AG04450 (cell line): Measurements from ENCODE around the gene C10orf105. TPM values are rescaled to one million over a fixed set of nuclear protein-coding genes. Genes with fewer than 3 reads are reported as not detected.

Experiments
- CTCF ChIA-PET: fragments of 300-600, 350-600 bp; formaldehyde crosslinking; extraction: SDS; loops from one replicate; lab custom pipeline; 2022; ENCODE audit warnings: antibody characterized with exemption, inconsistent platforms; lab: Charles Lee
- POLR2A ChIA-PET: fragments of 350-600 bp; formaldehyde crosslinking; extraction: SDS; loops from one replicate; lab custom pipeline; 2021; ENCODE audit warnings: antibody characterized with exemption, inconsistent platforms; lab: Yijun Ruan, JAX
- DNase-seq: peaks from one replicate; pipeline ENCODE4 v3.0.0-alpha.2; 2011; ENCODE audit warnings: low read depth, low spot score
- H3K27ac ChIP-seq: one replicate; pipeline ENCODE4 v1.5.1; 2012; ENCODE audit warnings: low read depth, low read length, control low read depth
- H3K27me3 ChIP-seq: one replicate; pipeline ENCODE4 v1.6.0; 2012; ENCODE audit warnings: low read length; ENCODE audit not compliant: control insufficient read depth, insufficient read depth
- H3K4me3 ChIP-seq: 2 replicates; pipeline ENCODE4 v1.5.1; 2011; ENCODE audit warnings: mild to moderate bottlenecking, low read depth, low read length, control low read depth
- H3K9me3 ChIP-seq: 2 replicates; pipeline ENCODE4 v1.5.1; 2012; ENCODE audit warnings: low read length; ENCODE audit not compliant: control insufficient read depth, insufficient read depth
- CTCF ChIP-seq: IDR thresholded peaks from 2 replicates; pipeline ENCODE4 v1.5.1; 2011; ENCODE audit warnings: low read depth, low read length, control low read depth, inconsistent platforms
- polyA plus RNA-seq: library from polyadenylated mRNA; depleted of rRNA; stranded (reverse); fragments of >200 nt; gene quantifications from 2 replicates; pipeline ENCODE4 v1.2.3, GENCODE V29; 2011

Gene C10orf105
- polyA plus RNA-seq, 1 experiment, result not detected

GRCh38 chr10:71693377-71693776, 26.2 kb downstream of the C10orf105 start:
- Histone ChIP-seq H3K9me3 (peaks cover 17% of the 10 kb centered on the region), H3K27ac (no peak overlapping the region), H3K27me3 (peaks cover 12% of the 10 kb centered on the region), H3K4me3 (no peak overlapping the region)
- TF ChIP-seq CTCF, result no peak
- ChIA-PET CTCF (no interaction called here), POLR2A (no interaction called here)
- no peak for DNase-seq

GRCh38 chr10:71692598-71693306, 26.8 kb downstream of the C10orf105 start:
- DNase-seq, result no peak
- POLR2A ChIA-PET, result no interaction called here
- no peak overlapping the region for H3K27ac ChIP-seq
- no peak overlapping the region for H3K4me3 ChIP-seq
- H3K27me3 ChIP-seq, result peaks cover 11% of the 10 kb centered on the region
- CTCF ChIA-PET, result no interaction called here
- TF ChIP-seq CTCF, result no peak
- H3K9me3 ChIP-seq, result peaks cover 22% of the 10 kb centered on the region

GRCh38 chr10:71691405-71691804, 28.2 kb downstream of the C10orf105 start:
- no peak overlapping the region for H3K27ac ChIP-seq
- no peak overlapping the region for H3K4me3 ChIP-seq
- no peak for TF ChIP-seq CTCF
- peaks cover 9% of the 10 kb centered on the region for H3K27me3 ChIP-seq
- CTCF ChIA-PET, result no interaction called here
- no peak for DNase-seq
- POLR2A ChIA-PET, result no interaction called here
- peaks cover 22% of the 10 kb centered on the region for H3K9me3 ChIP-seq

GRCh38 chr10:71690094-71690720, 29.4 kb downstream of the C10orf105 start:
- TF ChIP-seq CTCF, result no peak
- ChIA-PET CTCF (no interaction called here), POLR2A (no interaction called here)
- peaks cover 9% of the 10 kb centered on the region for H3K27me3 ChIP-seq
- no peak for DNase-seq
- no peak overlapping the region for H3K27ac ChIP-seq
- no peak overlapping the region for H3K4me3 ChIP-seq
- peaks cover 22% of the 10 kb centered on the region for H3K9me3 ChIP-seq

GRCh38 chr10:71688256-71688655, 31.3 kb downstream of the C10orf105 start:
- peaks cover 16% of the 10 kb centered on the region for H3K27me3 ChIP-seq
- no peak for TF ChIP-seq CTCF
- H3K27ac ChIP-seq, result no peak overlapping the region
- DNase-seq, result no peak
- CTCF ChIA-PET, result no interaction called here
- POLR2A ChIA-PET, result no interaction called here
- no peak overlapping the region for H3K4me3 ChIP-seq
- H3K9me3 ChIP-seq, result peaks cover 22% of the 10 kb centered on the region
